ENCODE results near the gene SNTG2.

DNA sequence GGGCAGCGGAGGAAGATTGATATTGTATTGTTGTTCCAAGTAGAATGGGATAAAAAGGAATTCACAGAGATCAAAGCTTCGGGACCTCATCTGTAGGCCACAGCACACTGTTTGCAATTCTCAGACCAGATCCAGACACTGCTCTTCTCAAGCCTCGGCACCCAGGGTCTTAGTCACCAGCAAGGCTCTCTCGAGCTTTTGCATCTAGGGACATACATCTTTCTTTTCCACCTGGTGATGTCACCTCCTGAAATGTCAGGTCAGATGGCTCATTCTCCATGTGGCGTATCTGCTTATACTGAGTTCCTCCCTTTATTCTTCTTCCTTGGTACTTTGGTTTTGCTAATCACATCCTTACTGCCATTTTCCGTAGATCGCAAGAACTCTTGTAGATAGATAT lies 42.9 kb upstream of the SNTG2 start:
- TF ChIP-seq, protein P1, sequence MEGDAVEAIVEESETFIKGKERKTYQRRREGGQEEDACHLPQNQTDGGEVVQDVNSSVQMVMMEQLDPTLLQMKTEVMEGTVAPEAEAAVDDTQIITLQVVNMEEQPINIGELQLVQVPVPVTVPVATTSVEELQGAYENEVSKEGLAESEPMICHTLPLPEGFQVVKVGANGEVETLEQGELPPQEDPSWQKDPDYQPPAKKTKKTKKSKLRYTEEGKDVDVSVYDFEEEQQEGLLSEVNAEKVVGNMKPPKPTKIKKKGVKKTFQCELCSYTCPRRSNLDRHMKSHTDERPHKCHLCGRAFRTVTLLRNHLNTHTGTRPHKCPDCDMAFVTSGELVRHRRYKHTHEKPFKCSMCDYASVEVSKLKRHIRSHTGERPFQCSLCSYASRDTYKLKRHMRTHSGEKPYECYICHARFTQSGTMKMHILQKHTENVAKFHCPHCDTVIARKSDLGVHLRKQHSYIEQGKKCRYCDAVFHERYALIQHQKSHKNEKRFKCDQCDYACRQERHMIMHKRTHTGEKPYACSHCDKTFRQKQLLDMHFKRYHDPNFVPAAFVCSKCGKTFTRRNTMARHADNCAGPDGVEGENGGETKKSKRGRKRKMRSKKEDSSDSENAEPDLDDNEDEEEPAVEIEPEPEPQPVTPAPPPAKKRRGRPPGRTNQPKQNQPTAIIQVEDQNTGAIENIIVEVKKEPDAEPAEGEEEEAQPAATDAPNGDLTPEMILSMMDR (IDR thresholded peaks at IDR 0.05): no peak
- TF ChIP-seq POLR2A (IDR thresholded peaks at IDR 0.05): no peak

Measured in prostate gland (tissue), 2 donors.